HL-60 (cell line): ENCODE results near the gene FGF12.

Experiments
- GABPA ChIP-seq: IDR thresholded peaks from 2 replicates; pipeline ENCODE4 v1.6.1; 2012; ENCODE audit warnings: low read depth
- POLR2AphosphoS5 ChIP-seq: IDR thresholded peaks from 2 replicates; pipeline ENCODE4 v1.6.1; 2012; ENCODE audit warnings: low read depth
- TF ChIP-seq, protein P1 (sequence below): IDR thresholded peaks from one replicate; pipeline ENCODE4 v1.5.1; 2011; ENCODE audit warnings: low read length, control low read depth, inconsistent platforms; ENCODE audit not compliant: insufficient read depth

GRCh38 chr3:192505731-192506130, 221.6 kb downstream of the FGF12 start:
- TF ChIP-seq POLR2AphosphoS5 (no peak), GABPA (no peak)
- TF ChIP-seq, protein P1, sequence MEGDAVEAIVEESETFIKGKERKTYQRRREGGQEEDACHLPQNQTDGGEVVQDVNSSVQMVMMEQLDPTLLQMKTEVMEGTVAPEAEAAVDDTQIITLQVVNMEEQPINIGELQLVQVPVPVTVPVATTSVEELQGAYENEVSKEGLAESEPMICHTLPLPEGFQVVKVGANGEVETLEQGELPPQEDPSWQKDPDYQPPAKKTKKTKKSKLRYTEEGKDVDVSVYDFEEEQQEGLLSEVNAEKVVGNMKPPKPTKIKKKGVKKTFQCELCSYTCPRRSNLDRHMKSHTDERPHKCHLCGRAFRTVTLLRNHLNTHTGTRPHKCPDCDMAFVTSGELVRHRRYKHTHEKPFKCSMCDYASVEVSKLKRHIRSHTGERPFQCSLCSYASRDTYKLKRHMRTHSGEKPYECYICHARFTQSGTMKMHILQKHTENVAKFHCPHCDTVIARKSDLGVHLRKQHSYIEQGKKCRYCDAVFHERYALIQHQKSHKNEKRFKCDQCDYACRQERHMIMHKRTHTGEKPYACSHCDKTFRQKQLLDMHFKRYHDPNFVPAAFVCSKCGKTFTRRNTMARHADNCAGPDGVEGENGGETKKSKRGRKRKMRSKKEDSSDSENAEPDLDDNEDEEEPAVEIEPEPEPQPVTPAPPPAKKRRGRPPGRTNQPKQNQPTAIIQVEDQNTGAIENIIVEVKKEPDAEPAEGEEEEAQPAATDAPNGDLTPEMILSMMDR, result no peak
